Fibroblast of the conjunctiva (primary cell): ENCODE measurements around the gene SPACDR.

Source experiments
- DNase-seq: peaks from one replicate; pipeline ENCODE4 v3.0.0-alpha.2; 2010; ENCODE audit warnings: low read depth

Gene SPACDR

DNA sequence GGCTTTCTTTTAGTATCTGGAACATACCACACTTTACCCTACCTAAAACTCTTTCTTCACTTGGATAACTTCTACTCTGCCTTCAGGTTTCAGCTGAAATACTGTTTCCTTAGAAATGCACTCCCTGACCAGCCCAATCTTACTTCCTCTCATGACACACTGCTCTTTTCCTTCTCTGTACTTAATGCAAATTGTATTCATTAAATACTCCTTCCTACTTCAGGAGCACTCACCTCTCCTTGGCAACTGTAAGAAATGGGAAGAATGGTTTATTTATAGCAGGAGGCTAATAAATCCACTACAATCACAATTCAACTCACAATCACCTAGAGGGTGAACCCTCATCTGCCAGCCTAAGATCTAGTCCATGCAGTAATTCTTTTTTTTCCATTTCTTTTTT is 50.7 kb downstream of the SPACDR start:
- DNase-seq: no peak

DNA sequence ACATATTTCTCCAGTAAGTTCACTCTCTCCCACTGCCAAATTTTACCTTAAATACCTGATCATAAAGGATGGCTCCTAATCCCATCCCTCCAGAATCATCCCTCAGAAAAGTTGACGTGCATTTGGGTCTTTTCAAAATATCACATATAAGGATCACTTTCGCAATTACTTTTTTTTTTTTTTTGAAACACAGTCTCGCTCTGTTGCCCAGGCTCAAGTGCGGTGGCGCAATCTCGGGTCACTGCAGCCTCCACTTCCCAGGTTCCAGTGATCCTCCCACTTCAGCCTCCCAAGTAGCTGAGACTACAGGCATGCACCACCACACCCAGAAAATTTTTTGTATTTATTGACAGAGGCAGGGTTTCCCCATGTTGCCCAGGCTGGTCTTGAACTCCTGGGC is 53.0 kb downstream of the SPACDR start:
- DNase-seq: no peak

DNA sequence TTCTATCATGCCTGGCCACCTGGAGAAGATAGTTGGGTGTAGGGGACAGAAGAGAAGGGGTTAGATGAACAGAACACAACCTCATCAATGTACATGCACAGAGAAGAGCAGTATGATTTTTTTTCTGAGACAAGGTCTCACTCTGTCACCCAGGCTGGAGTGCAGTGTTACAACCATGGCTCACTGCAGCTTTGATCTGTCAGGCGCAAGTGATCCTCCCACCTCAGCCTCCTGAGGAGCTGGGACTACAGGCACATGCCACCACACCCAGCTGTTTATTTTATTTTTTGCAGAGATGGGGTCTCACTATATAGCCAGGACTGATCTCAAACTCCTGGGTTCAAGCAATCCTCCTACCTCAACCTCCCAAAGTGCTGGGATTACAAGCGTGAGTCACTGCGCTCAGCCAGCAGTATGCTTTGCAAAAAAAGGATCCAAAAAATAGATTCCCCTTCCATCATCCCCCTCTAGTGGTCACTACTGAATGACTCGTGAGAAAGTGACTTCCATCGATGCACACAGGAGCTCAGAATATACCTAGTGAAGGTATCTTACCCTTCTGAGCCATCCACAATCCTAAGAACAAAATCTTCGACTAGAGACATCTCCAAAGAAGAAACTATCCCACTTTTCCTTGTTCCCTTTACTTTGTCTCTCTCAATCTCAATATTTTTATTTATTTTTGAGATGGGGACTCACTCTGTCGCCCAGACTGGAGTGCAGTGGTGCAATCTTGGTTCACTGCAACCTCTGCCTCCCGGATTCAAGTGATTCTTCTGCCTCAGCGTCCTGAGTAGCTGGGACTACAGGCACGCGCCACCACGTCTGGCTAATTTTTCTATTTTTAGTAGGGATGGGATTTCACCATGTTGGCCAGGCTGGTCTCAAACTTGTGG is 56.5 kb downstream of the SPACDR start:
- DNase-seq: peak; percentile 56

DNA sequence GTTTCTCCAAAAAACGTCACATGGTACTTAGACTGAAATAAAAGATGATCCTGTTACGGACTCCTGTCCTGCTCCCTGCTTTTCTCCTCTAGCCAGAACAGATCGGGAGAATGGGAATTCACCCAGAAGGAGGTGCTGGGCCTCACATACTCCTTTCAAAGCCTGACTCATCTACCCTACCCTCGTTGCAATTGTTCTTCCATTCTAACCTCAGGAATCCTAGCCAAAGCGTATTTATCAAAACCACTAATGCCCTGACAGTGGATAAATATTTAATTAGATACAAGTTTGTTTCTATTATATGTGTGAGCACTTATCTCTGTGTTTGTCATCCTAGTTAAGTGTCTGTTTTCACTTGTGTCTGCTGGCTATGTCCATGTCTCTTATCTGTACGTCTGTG is 57.3 kb downstream of the SPACDR start:
- DNase-seq: no peak
